KBM-7 (cell line): Measurements from ENCODE around the gene SMIM21.

Experiments used
- DNase-seq: peaks from one replicate; pipeline ENCODE4 v3.0.0-alpha.2; 2015
- in situ Hi-C: fragments of 300-500 bp; cut with MboI; formaldehyde crosslinking; loops from 2 replicates; pipeline ENCODE4 v1.14.3; 2020; ENCODE audit warnings: low sequenced_read_pairs, low pct_unique_long_range_greater_than_20kb, mixed read lengths

The SMIM21 gene

DNA sequence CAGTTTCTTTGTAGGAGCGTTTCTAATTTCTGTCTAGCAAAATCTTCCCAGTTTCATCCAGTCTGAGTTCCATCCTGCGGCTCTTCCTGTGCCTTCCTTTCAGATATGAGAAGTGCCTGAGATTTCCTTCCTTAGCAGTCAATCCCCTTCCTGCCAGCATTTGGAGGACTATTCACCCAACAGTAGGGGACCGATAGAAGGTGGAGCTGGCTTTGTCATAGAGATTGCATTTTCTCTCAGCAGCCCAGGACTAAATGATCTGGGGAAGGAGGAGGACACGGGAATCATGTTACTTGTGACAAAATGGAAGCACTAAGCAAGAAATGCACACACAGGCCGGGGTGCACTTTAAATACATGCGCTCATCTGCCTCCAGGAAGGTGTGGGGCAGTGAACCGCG, 5.6 kb upstream of the SMIM21 start:
- DNase-seq: no peak
- in situ Hi-C loops: no loop called here

DNA sequence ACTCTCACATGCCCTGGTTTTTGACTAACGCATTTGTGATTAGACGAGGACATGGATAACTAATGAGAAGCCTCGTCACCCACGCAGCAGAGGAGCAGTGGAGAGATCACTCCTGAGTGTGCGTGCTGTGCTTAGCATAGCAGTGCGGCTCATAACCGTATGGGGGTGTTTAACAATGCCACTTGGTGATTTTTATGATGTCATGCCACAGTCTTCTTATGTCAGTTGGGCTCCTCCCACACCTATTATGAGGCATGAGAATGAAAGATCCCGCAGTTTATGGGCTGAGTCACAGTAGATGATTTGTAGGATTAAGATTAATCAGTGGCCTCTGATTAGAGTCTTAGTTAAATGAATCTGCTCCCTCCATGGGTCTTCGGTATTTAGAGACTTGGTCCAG, 2.5 kb upstream of the SMIM21 start:
- no peak for DNase-seq
- in situ Hi-C loops: no loop called here

DNA sequence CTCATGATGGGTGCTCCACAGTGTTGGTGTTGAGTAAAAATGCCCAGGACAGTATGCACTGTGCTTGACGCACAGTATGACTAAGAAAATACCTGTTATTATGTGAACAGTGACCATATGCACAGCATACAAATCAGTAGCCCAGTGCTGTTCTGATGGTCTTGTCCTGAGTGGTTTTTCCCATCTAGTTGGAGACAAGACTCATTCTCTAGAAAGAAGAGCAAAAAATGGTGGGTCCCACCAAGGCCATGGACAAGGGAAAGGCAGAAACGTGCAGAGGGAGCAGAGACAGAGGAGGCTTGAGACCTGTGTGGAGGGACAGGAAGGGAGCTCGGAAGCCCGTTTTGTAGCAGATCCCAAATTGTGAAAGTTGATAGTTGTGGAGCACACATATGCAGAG, 987 bp upstream of the SMIM21 start:
- DNase-seq: no peak
- in situ Hi-C loops: no loop called here

DNA sequence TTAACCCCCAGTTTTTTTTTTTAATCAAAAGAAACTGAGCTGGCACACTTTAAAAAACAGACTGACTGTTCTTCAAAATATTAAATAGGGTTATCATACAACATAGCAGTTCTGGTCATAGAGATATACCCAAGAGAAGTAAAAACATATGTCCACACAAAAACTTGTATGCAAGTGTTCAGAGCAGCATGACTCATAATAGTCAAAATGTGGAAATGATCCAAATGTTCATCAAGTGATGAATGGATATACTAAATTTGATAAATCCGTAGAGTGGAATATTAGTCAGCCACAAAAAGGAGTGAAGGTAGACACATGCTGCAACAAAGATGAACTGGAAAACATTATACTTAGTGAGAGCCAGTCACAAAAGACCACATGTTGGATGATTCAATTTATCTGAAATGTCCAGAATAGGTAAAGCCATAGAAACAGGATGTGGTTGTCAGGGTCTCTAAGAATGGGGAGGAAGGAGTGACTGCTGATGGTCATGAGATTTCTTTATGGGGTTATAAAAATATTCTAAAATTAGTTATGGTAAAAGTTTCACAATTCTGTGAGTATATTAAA, 5.1 kb downstream of the SMIM21 start:
- in situ Hi-C loops: no loop called here
- DNase-seq: peak; percentile 26

DNA sequence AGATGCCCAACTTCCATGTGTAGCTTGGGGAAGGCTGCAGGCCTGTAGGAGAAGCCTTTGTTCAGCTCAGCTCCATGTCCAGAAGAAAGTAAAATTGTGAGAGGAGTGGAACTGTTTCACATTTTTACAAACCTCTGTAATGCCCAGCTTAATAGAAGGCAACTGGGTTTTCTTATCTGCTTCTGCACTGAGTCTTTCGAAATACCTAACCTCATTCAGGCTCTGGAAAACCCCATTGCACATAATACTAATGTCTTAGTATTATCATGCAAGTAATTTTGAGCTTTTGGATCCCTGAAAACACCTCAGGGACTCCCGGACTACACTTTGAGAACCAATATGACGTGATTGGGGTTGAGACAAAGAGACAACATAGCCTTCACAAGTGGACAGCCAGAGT, 5.8 kb downstream of the SMIM21 start:
- in situ Hi-C loops: no loop called here
- no peak for DNase-seq

DNA sequence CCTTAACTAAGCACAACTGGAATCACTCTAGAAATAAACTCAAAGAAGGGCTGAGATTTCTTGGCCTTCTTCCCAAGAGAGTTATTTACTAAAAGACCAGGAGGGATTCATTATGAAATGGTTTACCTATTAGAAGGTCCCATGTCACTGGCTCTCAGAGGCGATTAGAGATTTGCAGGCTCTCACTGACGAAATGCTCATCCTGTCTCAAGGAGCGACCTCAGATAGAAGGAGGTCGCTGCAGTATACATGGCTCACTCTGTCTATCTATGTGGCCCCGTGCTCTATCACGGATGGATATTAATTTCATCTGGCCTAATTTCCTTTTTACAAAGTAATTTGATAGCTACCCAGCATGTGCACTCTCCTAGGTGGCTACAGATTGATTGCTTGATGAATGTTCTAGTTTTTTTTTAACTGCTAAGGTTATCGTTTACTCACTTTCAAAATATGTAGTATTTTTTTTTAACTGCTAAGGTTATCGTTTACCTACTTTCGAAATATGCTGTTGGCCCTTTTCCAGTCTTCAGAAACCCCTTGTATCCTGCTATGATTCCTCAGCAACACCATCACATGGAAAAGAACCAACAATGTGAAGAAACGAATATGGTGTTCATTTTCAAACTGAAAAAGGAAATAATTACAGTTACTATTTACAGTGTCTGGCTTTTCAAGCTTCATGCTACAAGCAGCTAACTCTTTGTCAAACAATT, 9.1 kb downstream of the SMIM21 start:
- in situ Hi-C loops: no loop called here

DNA sequence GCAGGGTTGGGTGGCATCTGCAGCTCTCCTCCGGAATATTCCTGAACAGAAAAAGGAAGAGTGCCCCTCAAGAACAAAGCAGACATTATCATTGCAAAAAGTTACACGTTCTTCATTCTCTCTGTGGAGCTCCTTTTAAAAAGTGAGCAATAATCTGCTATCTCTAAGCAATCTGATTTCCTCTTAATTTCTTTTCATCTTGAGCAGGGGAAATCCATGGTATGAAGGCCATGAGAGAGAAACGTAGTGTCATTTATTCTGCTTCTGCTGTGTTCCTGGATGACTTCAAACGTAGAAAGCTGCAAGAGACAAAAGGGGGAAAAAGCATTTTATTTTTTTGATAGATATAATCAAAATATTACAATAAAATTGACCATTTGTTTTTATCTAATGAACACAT, 16.9 kb downstream of the SMIM21 start:
- in situ Hi-C loops: no loop called here
- no peak for DNase-seq

More for the DNA sequence above, 9.1 kb downstream of the SMIM21 start:
- no peak for DNase-seq

DNA sequence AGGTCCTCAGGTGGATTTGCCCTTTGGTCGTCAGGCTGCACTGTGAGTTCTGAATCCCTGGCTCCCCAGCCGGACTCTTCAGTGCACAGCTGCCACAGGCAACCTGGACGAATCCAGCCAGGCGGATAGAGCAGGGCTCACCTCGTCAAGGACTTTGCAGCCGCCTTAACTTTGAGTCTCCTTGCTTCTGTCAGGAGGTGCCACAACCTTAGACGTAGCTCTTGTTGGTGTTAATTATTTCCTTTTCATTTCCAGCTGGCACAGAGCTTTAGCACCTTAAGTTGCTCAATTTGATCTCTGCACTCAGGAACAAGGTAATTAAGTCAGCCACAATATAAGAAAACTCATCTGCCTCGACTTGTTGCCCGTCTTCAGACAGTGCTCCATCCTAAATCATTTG, 17.7 kb downstream of the SMIM21 start:
- no peak for DNase-seq
- in situ Hi-C loops: no loop called here

DNA sequence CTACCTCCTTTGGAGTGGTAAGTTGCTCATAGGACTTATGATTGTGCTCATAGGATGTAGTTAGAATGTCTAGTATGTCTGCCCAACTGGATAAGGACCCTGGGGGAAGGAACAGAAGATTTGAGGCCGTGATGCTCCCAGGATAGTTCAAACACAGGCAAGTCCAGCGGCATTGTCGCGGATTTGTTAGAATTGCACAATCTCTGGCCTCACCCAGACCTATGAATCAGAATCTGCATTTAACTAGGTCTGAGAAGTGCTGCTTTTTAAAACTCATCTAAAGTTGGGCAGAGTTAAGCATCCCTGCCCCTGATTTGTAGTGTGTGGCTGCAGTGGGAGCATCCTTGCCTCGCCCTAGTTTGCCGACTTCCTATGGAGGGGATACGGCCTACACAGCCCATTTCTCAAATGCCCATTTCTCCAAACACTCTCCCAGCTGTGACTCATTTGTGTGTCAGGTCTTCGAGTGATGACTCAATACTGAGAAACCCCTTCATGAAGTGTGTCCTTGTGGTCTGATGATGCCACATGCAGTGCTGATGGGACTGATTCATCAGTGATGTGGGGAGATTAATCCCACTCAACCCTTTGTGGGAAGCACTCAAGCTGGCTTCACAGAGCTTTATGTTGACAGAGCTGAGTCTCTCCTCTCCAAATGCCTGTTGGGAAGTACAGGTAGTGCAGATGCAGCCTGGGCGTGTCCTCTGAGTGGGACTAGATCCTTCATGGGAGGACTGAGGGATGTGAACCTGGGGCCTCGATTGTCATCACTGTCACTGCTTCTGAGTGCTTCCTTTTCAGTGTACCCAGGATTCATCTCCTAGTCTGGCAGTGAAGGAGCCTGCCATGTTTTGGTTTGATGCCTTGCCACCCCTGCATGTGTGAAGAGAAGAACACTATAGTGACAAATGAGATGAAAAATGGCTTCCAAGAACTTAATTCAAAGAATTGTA, 18.7 kb downstream of the SMIM21 start:
- in situ Hi-C loops: no loop called here
- DNase-seq: no peak

DNA sequence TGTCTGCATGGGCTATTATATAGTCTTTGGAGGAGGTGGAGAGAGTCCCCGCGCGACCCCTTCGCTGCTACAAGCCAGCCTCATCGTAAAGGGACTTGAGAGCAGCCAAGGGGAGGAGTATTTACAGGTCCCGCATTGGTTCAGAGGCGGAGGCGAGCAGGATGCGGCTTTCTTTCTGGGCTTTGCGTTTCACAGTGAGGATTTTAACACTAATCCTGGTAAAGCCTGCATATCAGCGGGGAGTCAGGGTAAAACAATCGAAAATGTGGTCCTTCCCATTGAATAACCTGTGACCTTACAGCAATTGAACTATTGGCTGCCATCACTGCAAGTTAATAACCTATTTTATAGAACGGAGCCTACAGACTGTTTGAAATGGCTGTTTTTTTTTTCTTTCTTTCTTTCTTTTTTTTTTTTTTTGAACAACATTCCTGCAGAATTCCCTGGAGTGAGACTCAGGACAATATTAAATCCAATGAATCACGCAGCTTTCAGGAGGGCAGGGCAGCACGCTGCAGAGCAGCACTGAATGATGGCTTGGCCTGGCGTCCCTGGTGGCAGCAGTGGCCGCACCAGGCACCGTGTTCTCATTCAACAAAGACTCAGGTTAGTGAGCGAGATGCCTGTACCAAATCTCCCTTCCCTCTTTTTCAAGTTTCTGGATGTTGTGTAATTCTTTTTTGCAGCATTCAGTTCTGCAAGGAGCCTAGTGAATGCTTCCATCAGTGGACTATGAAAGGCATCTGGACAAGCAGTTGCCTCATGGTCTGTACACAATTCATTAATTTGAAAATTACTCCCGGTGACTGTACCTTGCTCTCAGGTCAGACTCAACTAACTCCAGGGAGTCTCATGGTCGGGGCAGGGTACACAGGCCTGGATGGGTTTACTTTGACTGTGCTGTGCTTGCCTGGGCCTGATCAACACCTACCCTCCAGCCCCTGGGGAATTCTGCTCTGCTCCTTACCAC, 19.8 kb downstream of the SMIM21 start:
- no peak for DNase-seq
- in situ Hi-C loops: no loop called here

DNA sequence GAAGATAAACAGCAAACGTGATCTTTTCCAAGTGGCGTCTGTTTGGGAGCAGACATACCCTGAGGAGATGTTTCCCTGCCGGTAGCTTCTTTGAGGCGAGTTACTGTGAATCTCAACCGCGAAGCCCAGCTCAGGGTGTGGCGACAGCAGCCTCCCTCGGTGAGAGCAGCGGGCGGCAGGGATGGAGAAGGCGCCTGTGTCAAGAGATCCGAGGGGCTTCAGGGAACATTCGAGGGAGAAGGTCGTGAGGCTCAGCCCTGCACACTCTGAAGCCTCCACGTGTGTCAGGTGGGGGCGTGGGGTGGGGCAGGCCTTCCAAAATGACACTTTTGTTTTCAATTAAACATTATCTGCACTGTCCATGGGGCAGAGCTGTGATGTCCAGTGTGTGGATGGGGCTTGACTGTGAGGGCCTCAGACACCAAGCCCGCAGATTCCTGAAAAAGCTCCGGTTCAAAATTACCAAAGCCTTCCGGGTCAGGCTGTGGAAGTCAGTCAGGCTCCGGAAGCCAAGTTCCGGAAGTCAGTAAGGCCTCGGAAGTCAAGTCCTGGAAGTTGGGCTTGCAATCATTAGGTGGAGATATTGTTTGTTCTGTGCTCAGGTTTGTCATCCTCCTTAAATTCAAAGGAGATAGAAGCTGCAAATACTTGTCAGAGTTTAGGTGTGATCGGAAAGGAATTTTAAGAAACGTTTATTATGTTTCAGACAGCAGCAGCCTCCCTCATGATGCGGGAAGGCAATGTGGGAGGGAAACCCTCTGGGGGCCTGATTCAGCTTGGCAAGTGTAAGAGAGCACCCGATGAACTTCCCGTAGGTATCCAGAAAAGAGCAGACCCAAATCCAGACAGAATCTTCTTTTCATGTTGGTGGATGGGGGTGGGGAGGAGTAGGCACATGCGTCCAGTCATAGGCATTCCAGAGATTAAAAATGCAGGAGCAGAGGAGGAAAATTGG, 20.7 kb downstream of the SMIM21 start:
- DNase-seq: no peak
- in situ Hi-C loops: no loop called here

DNA sequence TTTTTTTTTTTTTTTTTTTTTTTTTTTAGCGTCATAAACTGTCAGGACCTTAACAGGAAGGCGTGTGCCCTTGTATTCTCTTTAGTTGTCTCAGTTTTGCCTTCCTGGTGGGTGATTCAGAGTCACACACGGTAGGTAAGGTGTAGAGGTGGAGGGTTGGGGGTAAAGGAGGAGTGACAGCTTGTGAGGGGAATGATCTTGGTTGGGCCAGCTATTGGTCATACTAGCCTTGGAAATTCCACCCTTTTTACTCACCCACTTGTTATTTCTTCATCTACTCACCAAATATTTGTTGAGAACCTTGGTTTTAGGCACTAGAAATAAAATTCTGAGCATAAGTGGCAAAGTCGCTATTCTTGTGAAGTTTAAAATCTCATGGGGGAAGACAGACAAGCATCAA, 22.2 kb downstream of the SMIM21 start:
- DNase-seq: no peak
- in situ Hi-C loops: no loop called here

DNA sequence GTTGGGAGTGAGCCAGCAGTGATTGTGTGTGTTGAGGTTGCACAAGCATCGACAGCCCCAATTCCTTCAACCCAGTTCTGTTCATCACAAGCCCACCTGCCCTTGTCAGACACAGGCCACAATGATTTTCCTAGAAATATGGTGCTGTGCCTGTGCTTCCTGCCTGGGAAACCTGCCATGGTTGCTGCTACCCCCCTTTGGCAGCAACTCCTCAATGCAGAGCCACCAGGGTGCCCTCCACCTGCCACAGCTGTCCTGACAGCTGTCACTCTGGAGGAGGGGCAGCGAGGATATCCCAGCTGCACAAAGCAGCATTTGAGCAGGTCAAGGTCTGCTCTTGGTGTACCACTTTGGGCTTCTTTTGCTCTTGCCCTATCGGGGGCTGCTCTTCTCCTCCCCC, 27.1 kb downstream of the SMIM21 start:
- in situ Hi-C loops: no loop called here
- DNase-seq: no peak

DNA sequence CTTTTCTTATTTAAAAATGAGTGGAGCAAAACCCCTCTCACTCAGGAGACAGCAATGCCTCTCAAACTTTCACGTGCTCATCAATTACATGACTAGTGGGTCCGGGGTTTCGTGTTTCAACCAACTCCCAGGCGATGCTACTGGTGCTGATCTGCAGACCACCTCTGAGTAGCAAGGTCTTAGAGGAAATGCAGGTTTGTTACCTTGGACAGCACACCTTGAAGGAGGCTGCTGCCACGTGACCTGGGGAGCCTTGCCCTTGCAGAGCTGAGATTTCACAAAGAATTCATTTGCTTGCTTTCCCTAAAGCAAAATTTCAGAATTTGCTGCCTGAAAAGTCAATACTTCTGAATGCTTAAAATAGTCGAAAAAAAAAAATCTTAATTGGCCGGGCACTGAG, 32.4 kb downstream of the SMIM21 start:
- in situ Hi-C loops: no loop called here

DNA sequence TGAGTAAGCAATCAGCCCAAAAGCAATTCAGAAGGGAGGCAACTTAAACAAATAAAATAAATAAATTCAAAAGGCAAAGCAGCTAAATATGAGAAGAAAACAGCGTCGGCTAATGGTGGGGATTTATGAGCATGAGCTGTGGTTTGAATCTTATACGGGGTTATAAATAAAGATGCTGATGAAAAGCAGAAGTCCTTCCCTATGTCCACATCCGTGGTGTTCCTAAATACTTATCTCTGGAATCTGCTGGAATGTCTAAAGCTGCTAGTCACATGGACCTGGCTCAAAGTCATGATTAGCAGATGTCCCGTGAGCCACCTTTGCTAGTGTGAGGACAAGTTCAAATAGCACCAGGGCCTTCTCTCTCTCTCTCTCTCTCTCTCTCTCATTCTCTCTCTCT, 33.8 kb downstream of the SMIM21 start:
- no peak for DNase-seq
- in situ Hi-C loops: no loop called here

More for the DNA sequence above, 32.4 kb downstream of the SMIM21 start:
- DNase-seq: no peak

DNA sequence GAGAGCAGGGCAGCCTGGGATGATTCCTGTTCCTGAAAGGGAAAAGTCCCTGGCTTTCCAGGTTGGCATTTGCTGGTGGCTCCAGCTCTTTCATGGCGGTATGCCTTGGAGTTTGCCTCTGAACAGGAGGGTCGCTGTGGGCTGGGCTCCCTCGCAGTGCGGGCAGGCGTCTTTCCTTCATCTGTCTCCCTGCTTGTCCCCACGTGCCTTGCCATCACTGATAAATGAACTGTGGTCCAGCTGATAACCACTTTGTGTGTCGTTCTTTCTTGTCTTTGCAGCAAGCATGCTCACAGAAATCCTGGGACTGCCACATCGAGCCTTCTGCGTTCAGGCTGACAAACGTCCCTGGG, 35.3 kb downstream of the SMIM21 start:
- DNase-seq: no peak
- in situ Hi-C loops: no loop called here

DNA sequence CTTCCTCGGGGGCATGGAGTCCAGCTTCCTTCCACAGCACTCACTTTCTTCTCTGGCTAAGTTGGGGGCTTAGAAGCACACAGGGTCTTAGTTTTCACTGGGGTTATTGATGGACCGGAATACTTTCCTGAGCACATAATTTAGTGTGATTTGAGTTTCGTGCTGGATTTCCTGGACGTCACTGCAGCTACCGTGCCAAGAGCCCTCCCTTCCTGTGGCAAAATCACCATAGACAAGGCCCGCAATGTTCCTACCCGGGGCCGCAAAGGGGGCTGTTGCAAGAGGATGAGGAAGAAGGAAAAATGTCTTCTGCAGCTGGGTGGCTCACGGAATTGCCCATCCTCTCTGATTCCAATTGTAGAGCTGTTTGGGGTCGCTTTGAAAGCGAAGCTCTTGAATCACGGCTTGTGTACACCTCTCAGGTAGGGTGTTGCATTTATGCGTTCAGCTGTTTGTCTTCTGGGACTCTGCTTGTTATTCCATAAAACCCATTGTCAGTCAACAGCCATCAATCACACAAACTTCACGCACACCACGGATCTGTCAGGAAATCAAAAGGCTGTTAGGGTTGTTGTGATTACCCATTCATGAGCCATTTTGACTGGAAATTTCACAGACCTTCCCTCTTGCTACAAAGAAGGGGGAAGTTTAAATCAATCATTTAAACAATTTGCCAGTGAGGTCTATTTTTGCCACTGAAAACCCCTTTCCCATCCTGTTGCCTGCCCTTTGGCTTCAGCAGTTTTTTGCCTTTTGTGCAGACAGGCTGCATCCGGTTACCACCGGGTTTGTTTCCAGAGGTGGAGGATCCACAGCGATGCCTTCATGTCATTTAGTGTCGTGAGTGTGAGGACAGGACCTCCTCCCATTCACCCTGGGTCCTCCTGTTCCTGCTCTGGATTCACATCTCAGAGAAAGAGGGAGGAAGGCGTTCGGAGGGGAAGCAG, 36.0 kb downstream of the SMIM21 start:
- in situ Hi-C loops: no loop called here
- no peak for DNase-seq
